Measurements from ENCODE around the gene SGSH. TPM values are rescaled to one million over a fixed set of nuclear protein-coding genes. Genes with fewer than 3 reads are reported as not detected.
A peak's percentile ranks its signal among the peaks of the same experiment; 100 is the strongest.

SGSH gene
- total RNA-seq, 4 donors from 2014 or later, result 3.2 to 11.7 (median 6.1) TPM

GRCh38 chr17:80243526-80244433, 23.6 kb upstream of the SGSH start:
- in situ Hi-C loops (cut with MboI; ENCODE audit: low sequenced_read_pairs in 4 of 4), result no loop called here
- Histone ChIP-seq H3K4me1 (peaks cover 0 to 6% of the 10 kb centered on the region in 2 donors), H3K4me3 (no peak overlapping the region), H3K27ac (peak overlapping the region; percentile 35 to 81 (median 64)), H3K36me3 (peaks cover 0 to 19% of the 10 kb centered on the region in 2 donors), H3K27me3 (no peaks in the 10 kb centered on the region), H3K9me3 (no peaks in the 10 kb centered on the region)
- DNase-seq (peak in 1 of 2 donors; percentile 64), ATAC-seq (peak; percentile 51 to 84)
- intact Hi-C loops (cut with DNase I; ENCODE audit: low total_unique reads), result no loop called here
- TF ChIP-seq POLR2A (IDR thresholded peaks at IDR 0.05), result no peak

- ATAC-seq, result no peak
- H3K27me3 ChIP-seq, result no peaks in the 10 kb centered on the region
- H3K4me3 ChIP-seq, result no peak overlapping the region
- in situ Hi-C loops (cut with MboI; ENCODE audit: low sequenced_read_pairs in 4 of 4), result no loop called here
- peak overlapping the region in 1 of 4 donors; percentile 81 for H3K27ac ChIP-seq
- intact Hi-C loops (cut with DNase I; ENCODE audit: low total_unique reads), result no loop called here
- no peak for DNase-seq
- peaks cover 0 to 6% of the 10 kb centered on the region in 2 donors for H3K4me1 ChIP-seq
- H3K36me3 ChIP-seq, result peaks cover 0 to 30% of the 10 kb centered on the region in 2 donors
- TF ChIP-seq POLR2A (IDR thresholded peaks at IDR 0.05) (no peak), CTCF (IDR thresholded peaks at IDR 0.05 in 4 of 5, conservative IDR thresholded peaks at IDR 0.05 in 1 of 5) (no peak)
- no peaks in the 10 kb centered on the region for H3K9me3 ChIP-seq
These were observed 22.4 kb upstream of the SGSH start for GRCh38 chr17:80242505-80242904.

GRCh38 chr17:80237386-80237785, 17.3 kb upstream of the SGSH start:
- intact Hi-C loops (cut with DNase I; ENCODE audit: low total_unique reads) (no loop called here), in situ Hi-C loops (cut with MboI; ENCODE audit: low sequenced_read_pairs in 4 of 4) (no loop called here)
- ATAC-seq (no peak), DNase-seq (no peak)
- H3K36me3 ChIP-seq, result peaks cover 0 to 47% of the 10 kb centered on the region in 2 donors
- no peak for TF ChIP-seq CTCF (IDR thresholded peaks at IDR 0.05 in 4 of 5, conservative IDR thresholded peaks at IDR 0.05 in 1 of 5)
- TF ChIP-seq POLR2A (IDR thresholded peaks at IDR 0.05), result no peak
- H3K9me3 ChIP-seq, result peaks cover 0 to 11% (median 0%) of the 10 kb centered on the region in 3 donors
- no peaks in the 10 kb centered on the region for H3K27me3 ChIP-seq
- H3K4me1 ChIP-seq, result no peaks in the 10 kb centered on the region
- H3K4me3 ChIP-seq, result no peak overlapping the region
- no peak overlapping the region for H3K27ac ChIP-seq

GRCh38 chr17:80236911-80237310, 16.8 kb upstream of the SGSH start:
- Histone ChIP-seq H3K9me3 (peaks cover 0 to 14% (median 0%) of the 10 kb centered on the region in 3 donors), H3K4me1 (no peaks in the 10 kb centered on the region), H3K27me3 (no peaks in the 10 kb centered on the region), H3K27ac (no peak overlapping the region), H3K4me3 (no peak overlapping the region), H3K36me3 (peaks cover 0 to 51% of the 10 kb centered on the region in 2 donors)
- no peak for DNase-seq
- ATAC-seq, result no peak
- in situ Hi-C loops (cut with MboI; ENCODE audit: low sequenced_read_pairs in 4 of 4) (no loop called here), intact Hi-C loops (cut with DNase I; ENCODE audit: low total_unique reads) (no loop called here)
- no peak for TF ChIP-seq POLR2A (IDR thresholded peaks at IDR 0.05)
- no peak for TF ChIP-seq CTCF (IDR thresholded peaks at IDR 0.05 in 4 of 5, conservative IDR thresholded peaks at IDR 0.05 in 1 of 5)

GRCh38 chr17:80233202-80233601, 13.1 kb upstream of the SGSH start:
- Histone ChIP-seq H3K27ac (no peak overlapping the region), H3K4me3 (no peak overlapping the region), H3K9me3 (peaks cover 0 to 19% (median 0%) of the 10 kb centered on the region in 3 donors), H3K36me3 (peaks cover 0 to 52% of the 10 kb centered on the region in 2 donors), H3K27me3 (no peaks in the 10 kb centered on the region), H3K4me1 (no peaks in the 10 kb centered on the region)
- intact Hi-C loops (cut with DNase I; ENCODE audit: low total_unique reads) (no loop called here), in situ Hi-C loops (cut with MboI; ENCODE audit: low sequenced_read_pairs in 4 of 4) (no loop called here)
- DNase-seq (no peak), ATAC-seq (no peak)
- TF ChIP-seq CTCF (IDR thresholded peaks at IDR 0.05 in 4 of 5, conservative IDR thresholded peaks at IDR 0.05 in 1 of 5) (no peak), POLR2A (IDR thresholded peaks at IDR 0.05) (no peak)
